ENCODE measurements around the gene UGT1A8.

The UGT1A8 gene

DNA sequence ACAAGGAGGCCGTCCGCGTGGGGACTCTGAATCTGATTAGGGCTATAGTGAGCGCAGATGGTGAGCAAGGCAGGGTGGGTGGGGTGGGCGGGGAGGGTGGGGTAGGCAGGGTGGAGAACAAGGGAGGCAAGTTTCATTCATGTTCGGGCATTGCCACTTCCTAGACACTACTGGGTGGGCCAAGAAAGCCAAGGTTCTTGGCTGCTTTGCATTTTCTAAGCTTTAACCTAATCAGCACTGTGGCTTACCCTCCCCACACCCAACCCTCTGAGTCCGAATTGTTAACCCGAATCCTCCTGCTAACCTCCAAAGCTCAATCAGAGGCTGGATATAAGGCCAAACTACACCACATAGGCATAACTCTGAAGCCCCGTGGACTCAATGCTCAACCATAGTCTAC is 178.8 kb downstream of the UGT1A8 start:
- DNase-seq (ENCODE audit: low read depth in 2 of 3, low spot score in 2 of 3): no peak

- DNase-seq (ENCODE audit: low read depth in 2 of 3, low spot score in 2 of 3): no peak
These were observed 181.1 kb downstream of the UGT1A8 start for GRCh38 chr2:233798335-233799086.

DNA sequence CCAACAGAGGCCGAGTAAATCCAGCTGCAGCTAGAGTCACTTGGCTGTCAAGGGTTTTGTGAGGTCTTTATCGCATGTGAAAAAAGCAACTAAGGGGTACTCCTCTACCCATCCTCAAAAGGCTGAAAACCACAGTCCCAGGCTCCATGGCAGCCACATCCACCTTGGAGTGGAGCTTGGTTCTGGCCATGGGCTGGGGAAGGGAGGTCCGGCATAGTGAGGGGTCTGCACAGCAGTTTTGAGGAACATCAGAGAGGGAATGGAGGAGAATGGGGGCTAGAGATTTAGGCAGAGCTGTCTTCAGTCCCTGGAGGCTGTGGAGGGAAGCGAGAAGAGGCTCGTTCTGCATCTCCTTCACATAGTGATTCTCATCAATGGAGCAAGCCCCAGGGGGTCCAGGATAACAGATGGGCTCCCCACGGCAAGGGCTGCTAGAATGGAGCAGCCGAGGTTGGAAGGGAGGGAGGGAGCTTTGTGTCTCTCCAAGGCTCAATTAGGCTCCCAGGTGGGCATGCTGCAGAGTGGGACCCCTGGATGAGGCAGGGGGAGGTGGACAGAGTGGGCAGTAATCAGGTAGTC is 181.7 kb downstream of the UGT1A8 start:
- no peak for DNase-seq (ENCODE audit: low read depth in 2 of 3, low spot score in 2 of 3)

DNA sequence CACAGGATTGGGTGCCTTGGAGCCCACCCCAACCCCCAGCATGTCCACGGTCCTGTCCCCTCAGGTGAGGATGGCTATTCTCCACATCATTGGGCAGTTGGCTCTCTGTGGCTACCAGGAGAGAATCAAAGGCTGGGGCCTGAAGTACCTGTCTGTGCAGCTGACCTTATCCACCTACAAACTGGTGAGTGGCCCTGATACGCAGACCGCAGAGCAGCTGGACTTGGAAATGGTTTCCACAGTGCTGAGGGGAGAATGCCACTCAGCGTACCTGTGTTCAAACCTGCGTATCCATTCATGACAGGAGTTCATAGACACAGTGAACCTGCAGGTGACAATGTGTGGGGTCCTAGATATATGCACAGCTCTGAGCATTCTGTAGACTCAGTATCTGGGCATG is 182.3 kb downstream of the UGT1A8 start:
- DNase-seq (ENCODE audit: low read depth in 2 of 3, low spot score in 2 of 3): no peak

GRCh38 chr2:233800208-233800607 is 182.8 kb downstream of the UGT1A8 start:
- no peak for DNase-seq (ENCODE audit: low read depth in 2 of 3, low spot score in 2 of 3)

- no peak for DNase-seq (ENCODE audit: low read depth in 2 of 3, low spot score in 2 of 3)
These were observed 184.1 kb downstream of the UGT1A8 start for GRCh38 chr2:233801357-233802131.

DNA sequence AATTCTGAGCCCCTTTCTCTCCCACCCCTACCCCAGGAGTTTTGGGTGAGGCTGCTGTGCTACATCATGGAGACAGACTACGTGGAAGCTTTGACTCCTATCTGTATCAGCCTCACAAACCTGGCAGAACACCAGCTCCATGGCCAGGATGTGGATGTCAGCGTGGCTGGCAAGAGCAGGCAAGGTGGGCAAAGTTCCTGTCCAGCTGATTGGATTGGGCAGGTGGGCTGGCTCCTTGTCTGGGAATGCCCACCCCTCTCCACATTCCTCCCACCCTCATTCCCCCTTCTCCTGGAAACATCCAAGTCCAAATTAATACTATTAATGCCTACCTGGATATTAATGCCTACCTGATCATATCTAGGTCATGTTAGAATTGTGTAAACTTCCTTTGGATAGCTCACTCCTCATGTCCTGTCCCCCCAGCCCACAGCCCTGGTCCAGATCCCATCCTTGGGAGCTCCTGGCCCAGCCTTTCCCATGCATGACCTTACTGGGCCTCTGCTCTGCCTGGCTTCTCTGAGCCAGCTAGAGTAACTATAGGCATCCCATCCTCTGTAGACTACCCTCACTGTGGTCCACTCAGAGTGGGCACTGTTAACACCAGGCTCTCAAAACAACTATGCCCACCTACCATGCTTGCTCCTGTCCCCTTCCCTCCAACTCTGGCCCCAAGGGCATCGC is 184.8 kb downstream of the UGT1A8 start:
- no peak for DNase-seq (ENCODE audit: low read depth in 2 of 3, low spot score in 2 of 3)

GRCh38 chr2:233803292-233803911 is 186.0 kb downstream of the UGT1A8 start:
- DNase-seq (ENCODE audit: low read depth in 2 of 3, low spot score in 2 of 3): no peak

DNA sequence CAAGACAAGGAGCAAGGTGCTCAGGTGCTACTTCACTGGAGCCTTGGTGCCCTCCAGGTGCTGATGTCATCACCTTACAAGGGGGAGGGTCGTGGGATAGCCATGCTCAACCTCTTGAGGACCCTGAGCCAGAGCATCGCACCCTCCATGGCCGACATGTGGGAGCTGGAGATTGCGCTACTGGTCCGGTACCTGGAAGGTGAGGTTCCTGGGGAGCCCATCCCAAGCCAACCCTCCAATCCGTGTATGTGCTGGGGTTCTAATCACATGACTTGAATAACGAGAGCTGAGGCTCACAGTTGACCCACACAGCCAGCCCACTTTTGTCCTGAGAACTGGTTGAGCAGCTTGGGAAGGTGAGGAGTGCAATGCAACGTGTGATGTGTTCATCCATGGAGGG is 186.6 kb downstream of the UGT1A8 start:
- DNase-seq (ENCODE audit: low read depth in 2 of 3, low spot score in 2 of 3): no peak

- no peak for DNase-seq (ENCODE audit: low read depth in 2 of 3, low spot score in 2 of 3)
These were observed 189.9 kb downstream of the UGT1A8 start for GRCh38 chr2:233807215-233807865.

DNA sequence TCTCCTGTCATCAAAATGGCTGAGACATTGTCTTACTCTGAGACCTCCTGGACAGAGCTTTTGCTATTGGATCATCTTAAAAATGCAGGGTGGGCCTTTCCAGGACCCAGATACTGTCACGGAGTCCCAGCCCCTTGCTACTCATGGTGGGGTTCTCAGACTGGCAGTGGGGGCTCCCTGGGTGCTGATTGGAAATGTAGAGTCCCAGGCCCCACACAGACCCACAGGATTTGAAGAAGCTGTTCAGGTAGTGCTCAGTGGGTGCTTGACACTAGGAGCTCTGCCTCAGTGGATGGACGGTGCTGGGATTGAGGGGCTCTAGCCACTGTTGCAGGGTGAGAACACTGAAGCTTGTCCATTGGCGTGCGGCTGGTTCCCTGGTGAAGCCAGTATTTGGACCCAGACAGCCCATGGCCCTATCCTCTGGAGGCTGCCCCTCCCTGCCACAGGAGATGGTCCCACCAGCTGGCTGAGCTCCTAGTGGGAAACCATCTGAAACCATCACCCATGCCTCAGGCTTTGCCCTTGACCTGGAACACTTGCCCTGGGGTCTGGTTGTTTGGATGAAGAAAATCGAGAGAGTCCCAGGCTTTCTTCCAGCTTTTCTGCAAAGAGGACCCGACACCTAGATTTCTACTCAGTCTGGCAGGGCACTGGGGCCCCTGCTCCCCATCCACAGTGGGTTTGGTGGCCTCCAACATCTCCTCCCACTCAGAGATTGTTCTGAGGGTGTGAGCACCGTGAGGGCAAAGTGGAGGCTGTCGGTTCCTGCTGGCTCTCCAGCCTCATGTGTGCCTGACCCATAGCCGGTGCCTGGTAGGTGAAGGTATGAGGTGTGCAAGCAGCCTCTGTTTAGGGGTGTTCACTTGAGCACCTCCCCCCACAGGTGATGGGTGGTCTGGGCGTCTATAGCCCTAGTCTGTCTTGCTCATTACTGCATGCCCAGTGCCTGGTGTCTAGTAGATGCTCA is 190.8 kb downstream of the UGT1A8 start:
- DNase-seq (ENCODE audit: low read depth in 2 of 3, low spot score in 2 of 3): no peak

- DNase-seq (ENCODE audit: low read depth in 2 of 3, low spot score in 2 of 3): no peak
These were observed 193.0 kb downstream of the UGT1A8 start for GRCh38 chr2:233810385-233810784.

GRCh38 chr2:233811087-233811486 is 193.7 kb downstream of the UGT1A8 start:
- DNase-seq (ENCODE audit: low read depth in 2 of 3, low spot score in 2 of 3): no peak

- no peak for DNase-seq (ENCODE audit: low read depth in 2 of 3, low spot score in 2 of 3)
These were observed 194.3 kb downstream of the UGT1A8 start for GRCh38 chr2:233811732-233812131.

DNA sequence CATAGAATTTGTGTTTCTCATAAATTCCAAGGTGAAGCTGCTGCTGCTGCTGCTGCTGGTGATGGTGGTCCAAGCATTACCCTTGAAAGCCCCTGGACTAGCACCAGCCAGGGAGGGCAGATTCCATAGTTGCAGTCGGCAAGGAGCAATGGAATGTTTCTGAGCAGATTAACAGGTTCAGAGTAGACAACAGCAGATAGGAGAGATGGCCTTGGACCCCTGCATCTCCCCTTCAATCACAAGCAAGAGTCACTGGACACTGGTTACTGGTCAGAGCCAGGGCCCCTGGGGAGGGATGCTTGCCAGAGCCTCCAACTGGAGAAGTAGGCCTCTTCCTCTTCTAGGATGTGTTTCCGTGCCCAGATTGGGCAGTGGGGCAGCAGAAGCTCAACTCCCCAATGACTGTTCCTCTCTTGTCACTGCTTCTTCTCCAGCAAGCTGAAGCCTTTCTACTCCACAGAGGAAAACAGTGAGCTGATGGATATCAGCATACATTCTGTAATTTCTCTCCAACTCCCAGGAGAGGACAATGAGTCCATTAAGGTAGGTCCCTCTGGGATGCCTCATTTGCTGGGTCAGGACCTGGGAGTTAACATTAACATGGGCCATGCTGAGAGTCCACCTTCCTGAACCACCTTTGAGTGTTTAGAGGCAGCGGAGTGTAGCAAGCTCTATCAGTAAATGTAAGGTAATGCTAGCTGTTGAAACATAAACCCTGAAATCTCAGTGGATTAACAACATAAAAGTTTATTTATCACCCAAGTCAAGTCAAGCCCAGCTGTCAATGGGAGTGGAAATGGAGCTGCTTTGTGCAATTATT is 196.0 kb downstream of the UGT1A8 start:
- DNase-seq (ENCODE audit: low read depth in 2 of 3, low spot score in 2 of 3): no peak

GRCh38 chr2:233814056-233814835 is 196.8 kb downstream of the UGT1A8 start:
- DNase-seq (ENCODE audit: low read depth in 2 of 3, low spot score in 2 of 3): no peak

DNA sequence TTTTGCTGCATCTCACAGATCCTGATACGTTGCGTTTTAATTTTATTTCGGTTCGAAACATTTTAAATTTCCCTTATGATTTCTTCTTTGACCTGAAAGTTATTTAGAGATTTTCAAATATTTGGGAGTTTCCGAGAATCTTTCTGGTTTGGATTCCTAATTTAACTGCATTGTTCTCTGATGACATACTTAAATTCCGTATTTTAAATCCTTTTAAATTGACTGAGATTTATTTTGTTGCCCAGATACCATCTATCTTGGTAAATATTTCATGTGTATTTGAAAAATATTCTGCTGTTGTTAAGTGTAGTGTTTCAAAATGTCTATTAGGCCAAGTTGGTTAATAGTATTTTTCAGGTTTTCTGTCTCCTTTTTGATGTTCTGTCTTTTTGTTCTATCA is 198.4 kb downstream of the UGT1A8 start:
- DNase-seq (ENCODE audit: low read depth in 2 of 3, low spot score in 2 of 3): no peak

DNA sequence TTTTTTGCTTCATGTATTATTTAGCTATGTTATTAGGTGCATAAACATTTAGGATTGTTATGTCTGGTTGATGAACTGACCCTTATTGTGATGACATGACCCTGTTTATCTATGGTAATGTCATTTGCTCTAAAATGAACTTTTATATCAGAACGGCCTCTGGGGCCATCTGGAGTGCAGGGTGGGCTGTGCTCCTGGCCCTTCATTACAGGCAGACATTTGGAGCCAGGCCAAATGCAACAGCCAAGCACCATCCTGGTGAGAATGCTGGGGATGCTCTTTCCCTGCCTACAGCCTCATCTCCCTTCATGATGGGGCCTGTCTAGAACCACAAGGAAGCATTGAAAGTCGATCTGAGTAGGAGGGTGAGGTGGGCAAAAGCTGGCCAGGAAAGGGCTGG is 198.9 kb downstream of the UGT1A8 start:
- no peak for DNase-seq (ENCODE audit: low read depth in 2 of 3, low spot score in 2 of 3)
